Measurements from ENCODE around the gene CRTAC1.

CRTAC1 gene

GRCh38 chr10:97922022-97922758, 108.2 kb downstream of the CRTAC1 start:
- DNase-seq = no peak

- no peak for DNase-seq
Observed at GRCh38 chr10:97921581-97922021, 108.8 kb downstream of the CRTAC1 start.

- no peak for DNase-seq
Observed at GRCh38 chr10:97920865-97921264, 109.6 kb downstream of the CRTAC1 start.

- no peak for DNase-seq
Observed at GRCh38 chr10:97919012-97919411, 111.4 kb downstream of the CRTAC1 start.

GRCh38 chr10:97916586-97916985, 113.8 kb downstream of the CRTAC1 start:
- no peak for DNase-seq

GRCh38 chr10:97915346-97916131, 114.9 kb downstream of the CRTAC1 start:
- DNase-seq = no peak

- peak; percentile 75 for DNase-seq
Observed at GRCh38 chr10:97914837-97915211, 115.6 kb downstream of the CRTAC1 start.

GRCh38 chr10:97914171-97914836, 116.1 kb downstream of the CRTAC1 start:
- DNase-seq = no peak

GRCh38 chr10:97913614-97914013, 116.8 kb downstream of the CRTAC1 start:
- no peak for DNase-seq

- DNase-seq = no peak
Observed at GRCh38 chr10:97913193-97913592, 117.2 kb downstream of the CRTAC1 start.

- DNase-seq = no peak
Observed at GRCh38 chr10:97911217-97911616, 119.2 kb downstream of the CRTAC1 start.

GRCh38 chr10:97910661-97911060, 119.8 kb downstream of the CRTAC1 start:
- DNase-seq = no peak

- DNase-seq = no peak
Observed at GRCh38 chr10:97907830-97908229, 122.6 kb downstream of the CRTAC1 start.

GRCh38 chr10:97907211-97907610, 123.2 kb downstream of the CRTAC1 start:
- DNase-seq = no peak

- no peak for DNase-seq
Observed at GRCh38 chr10:97905276-97905675, 125.1 kb downstream of the CRTAC1 start.

- DNase-seq = no peak
Observed at GRCh38 chr10:97904576-97904975, 125.8 kb downstream of the CRTAC1 start.

GRCh38 chr10:97904018-97904381, 126.4 kb downstream of the CRTAC1 start:
- no peak for DNase-seq

- no peak for DNase-seq
Observed at GRCh38 chr10:97903128-97904017, 127.0 kb downstream of the CRTAC1 start.

GRCh38 chr10:97901381-97901780, 129.0 kb downstream of the CRTAC1 start:
- DNase-seq = no peak

- no peak for DNase-seq
Observed at GRCh38 chr10:97898429-97898828, 132.0 kb downstream of the CRTAC1 start.

- no peak for DNase-seq
Observed at GRCh38 chr10:97896756-97897358, 133.6 kb downstream of the CRTAC1 start.

GRCh38 chr10:97895915-97896314, 134.5 kb downstream of the CRTAC1 start:
- no peak for DNase-seq

All from stimulated activated CD4-positive, alpha-beta T cell treated with anti-CD3 and anti-CD28 coated beads, Interleukin-12 subunit alpha, Interleukin-12 subunit beta, amount 100 ng/mL, for 4 hours (primary cell).